Tibial nerve (tissue), 3 donors: ENCODE data around the gene RABL3.

ENCODE experiments used
- POLR2A ChIP-seq, 2 donors: fragments of 450-650 bp; IDR thresholded peaks; one replicate each; pipeline ENCODE4 v1.6.1; 2017; ENCODE audit warnings: antibody characterized with exemption in 2 of 2, mild to moderate bottlenecking in 2 of 2, moderate library complexity in 2 of 2
- TF ChIP-seq, protein P1 (sequence below), 5 experiments: fragments of 200-600 bp in 3 of 5; fragments of 450-650 bp in 2 of 5; sonication (generic) in 3 of 5; IDR thresholded peaks; one replicate each; pipeline ENCODE4 v1.5.1; 2016 to 2019; ENCODE audit warnings: antibody characterized with exemption in 5 of 5, mild to moderate bottlenecking in 3 of 5, moderate library complexity in 2 of 5

GRCh38 chr3:120766576-120766975 is 24.3 kb upstream of the RABL3 start:
- no peak for TF ChIP-seq POLR2A (IDR thresholded peaks at IDR 0.05)
- TF ChIP-seq, protein P1, sequence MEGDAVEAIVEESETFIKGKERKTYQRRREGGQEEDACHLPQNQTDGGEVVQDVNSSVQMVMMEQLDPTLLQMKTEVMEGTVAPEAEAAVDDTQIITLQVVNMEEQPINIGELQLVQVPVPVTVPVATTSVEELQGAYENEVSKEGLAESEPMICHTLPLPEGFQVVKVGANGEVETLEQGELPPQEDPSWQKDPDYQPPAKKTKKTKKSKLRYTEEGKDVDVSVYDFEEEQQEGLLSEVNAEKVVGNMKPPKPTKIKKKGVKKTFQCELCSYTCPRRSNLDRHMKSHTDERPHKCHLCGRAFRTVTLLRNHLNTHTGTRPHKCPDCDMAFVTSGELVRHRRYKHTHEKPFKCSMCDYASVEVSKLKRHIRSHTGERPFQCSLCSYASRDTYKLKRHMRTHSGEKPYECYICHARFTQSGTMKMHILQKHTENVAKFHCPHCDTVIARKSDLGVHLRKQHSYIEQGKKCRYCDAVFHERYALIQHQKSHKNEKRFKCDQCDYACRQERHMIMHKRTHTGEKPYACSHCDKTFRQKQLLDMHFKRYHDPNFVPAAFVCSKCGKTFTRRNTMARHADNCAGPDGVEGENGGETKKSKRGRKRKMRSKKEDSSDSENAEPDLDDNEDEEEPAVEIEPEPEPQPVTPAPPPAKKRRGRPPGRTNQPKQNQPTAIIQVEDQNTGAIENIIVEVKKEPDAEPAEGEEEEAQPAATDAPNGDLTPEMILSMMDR (IDR thresholded peaks at IDR 0.05): no peak
